Osteocyte (in vitro differentiated cells): ENCODE measurements around the gene DPPA5. TPM values are rescaled to one million over a fixed set of nuclear protein-coding genes. Genes with fewer than 3 reads are reported as not detected.
A peak's percentile ranks its signal among the peaks of the same experiment; 100 is the strongest.
"Not testable (repeated sequence)": the region's sequence is repeated elsewhere in the genome, so short reads cannot be mapped to it uniquely, and the experiment has no call there.

Source experiments
- DNase-seq: peaks from one replicate; pipeline ENCODE4 v3.0.0; 2021; ENCODE audit warnings: mixed read lengths; ENCODE audit not compliant: unreplicated experiment; ENCODE audit errors: extremely low spot score
- H3K27ac Mint-ChIP-seq: one replicate; pipeline ENCODE4 v1.8.0; 2021; ENCODE audit warnings: mild to moderate bottlenecking, mixed read lengths; ENCODE audit not compliant: unreplicated experiment
- H3K27me3 Mint-ChIP-seq: one replicate; pipeline ENCODE4 v1.8.0; 2021; ENCODE audit warnings: mixed read lengths; ENCODE audit not compliant: unreplicated experiment
- H3K36me3 Mint-ChIP-seq: one replicate; pipeline ENCODE4 v1.8.0; 2021; ENCODE audit warnings: mixed read lengths; ENCODE audit not compliant: unreplicated experiment
- H3K4me1 Mint-ChIP-seq: one replicate; pipeline ENCODE4 v1.8.0; 2021; ENCODE audit warnings: mixed read lengths; ENCODE audit not compliant: unreplicated experiment
- H3K4me3 Mint-ChIP-seq: one replicate; pipeline ENCODE4 v1.8.0; 2021; ENCODE audit warnings: mild to moderate bottlenecking, moderate library complexity, mixed read lengths; ENCODE audit not compliant: unreplicated experiment
- H3K9me3 Mint-ChIP-seq: one replicate; pipeline ENCODE4 v1.8.0; 2021; ENCODE audit warnings: mixed read lengths; ENCODE audit not compliant: unreplicated experiment
- total RNA-seq: library from RNA; stranded (reverse); gene quantifications from 2 replicates; pipeline ENCODE4 v1.2.1, GENCODE V29; 2021
- TF ChIP-seq, protein P1 (sequence below): fragments of 200-600 bp; sonication (generic); IDR thresholded peaks from 2 replicates; pipeline ENCODE4 v1.5.0; 2021; ENCODE audit warnings: antibody characterized with exemption, mild to moderate bottlenecking, moderate library complexity

Gene DPPA5
- total RNA-seq, 1 donor from 2014 or later, result not detected

DNA sequence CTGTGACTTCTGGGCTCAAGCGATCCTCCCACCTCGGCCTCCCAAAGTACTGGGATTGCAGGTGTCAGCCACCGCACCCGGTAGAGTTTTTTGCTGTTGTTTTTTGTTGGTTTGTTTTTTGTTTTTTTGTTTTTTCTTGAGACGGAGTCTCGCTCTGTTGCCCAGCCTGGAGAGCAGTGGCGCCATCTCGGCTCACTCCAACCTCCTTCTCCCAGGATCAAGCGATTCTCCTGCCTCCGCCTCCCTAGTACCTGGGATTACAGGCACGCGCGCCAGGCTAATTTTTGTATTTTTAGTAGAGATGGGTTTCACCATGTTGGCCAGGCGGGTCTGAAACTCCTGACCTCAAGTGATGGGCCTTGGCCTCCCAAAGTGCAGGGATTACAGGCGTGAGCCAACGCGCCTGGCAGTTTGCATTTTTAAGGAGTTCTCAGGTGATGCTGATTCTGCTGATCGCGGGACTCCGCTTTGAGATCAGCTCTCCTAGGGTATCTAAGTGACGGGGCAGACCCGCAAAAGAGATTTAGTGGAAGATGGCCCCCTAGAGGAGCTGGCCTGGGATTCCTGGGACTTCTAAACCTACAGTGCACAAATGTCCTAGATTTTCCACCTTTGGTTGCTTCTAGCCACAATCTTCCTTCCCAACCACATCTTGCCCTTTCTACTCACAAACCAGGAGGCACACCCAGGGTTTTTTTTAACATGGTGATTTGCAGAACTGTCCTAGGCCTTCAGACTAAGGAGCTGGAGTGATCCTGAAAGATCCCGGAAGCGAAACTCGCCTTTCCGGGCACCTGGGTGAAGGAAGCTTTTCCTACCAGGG lies 45.2 kb downstream of the DPPA5 start:
- H3K27me3 Mint-ChIP-seq, result peaks cover 4% of the 10 kb centered on the region
- TF ChIP-seq, protein P1, sequence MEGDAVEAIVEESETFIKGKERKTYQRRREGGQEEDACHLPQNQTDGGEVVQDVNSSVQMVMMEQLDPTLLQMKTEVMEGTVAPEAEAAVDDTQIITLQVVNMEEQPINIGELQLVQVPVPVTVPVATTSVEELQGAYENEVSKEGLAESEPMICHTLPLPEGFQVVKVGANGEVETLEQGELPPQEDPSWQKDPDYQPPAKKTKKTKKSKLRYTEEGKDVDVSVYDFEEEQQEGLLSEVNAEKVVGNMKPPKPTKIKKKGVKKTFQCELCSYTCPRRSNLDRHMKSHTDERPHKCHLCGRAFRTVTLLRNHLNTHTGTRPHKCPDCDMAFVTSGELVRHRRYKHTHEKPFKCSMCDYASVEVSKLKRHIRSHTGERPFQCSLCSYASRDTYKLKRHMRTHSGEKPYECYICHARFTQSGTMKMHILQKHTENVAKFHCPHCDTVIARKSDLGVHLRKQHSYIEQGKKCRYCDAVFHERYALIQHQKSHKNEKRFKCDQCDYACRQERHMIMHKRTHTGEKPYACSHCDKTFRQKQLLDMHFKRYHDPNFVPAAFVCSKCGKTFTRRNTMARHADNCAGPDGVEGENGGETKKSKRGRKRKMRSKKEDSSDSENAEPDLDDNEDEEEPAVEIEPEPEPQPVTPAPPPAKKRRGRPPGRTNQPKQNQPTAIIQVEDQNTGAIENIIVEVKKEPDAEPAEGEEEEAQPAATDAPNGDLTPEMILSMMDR, result peak; percentile 33
- H3K36me3 Mint-ChIP-seq, result peaks cover 7% of the 10 kb centered on the region
- no peaks in the 10 kb centered on the region for H3K9me3 Mint-ChIP-seq
- H3K27ac Mint-ChIP-seq, result peak overlapping the region; percentile 94
- peak overlapping the region; percentile 89 for H3K4me3 Mint-ChIP-seq
- no peak for DNase-seq
- H3K4me1 Mint-ChIP-seq, result peaks cover 29% of the 10 kb centered on the region

DNA sequence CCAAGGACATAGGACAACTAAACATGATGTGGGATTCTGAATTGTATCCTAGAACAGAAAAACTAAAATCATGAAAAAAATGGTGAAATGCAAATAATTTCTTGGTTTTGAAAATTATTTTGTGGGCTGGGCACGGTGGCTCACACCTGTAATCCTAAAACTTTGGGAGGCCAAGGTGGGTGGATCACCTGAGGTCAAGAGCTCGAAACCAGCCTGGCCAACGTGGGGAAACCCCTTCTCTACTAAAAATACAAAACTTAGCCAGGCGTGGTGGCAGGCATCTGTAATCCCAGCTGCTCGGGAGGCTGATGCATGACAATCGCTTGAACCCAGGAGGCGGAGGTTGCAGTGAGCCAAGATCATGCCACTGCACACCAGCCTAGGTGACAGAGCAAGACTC lies 50.3 kb downstream of the DPPA5 start:
- not testable (repeated sequence) for H3K4me3 Mint-ChIP-seq, DNase-seq, H3K27ac Mint-ChIP-seq, H3K9me3 Mint-ChIP-seq, H3K27me3 Mint-ChIP-seq, H3K36me3 Mint-ChIP-seq
- peaks cover 15% of the 10 kb centered on the region for H3K4me1 Mint-ChIP-seq

Other genes with a start within 250 kb of the DPPA5 start
- gene KHDC1L, start 128.8 kb downstream of the DPPA5 start, total RNA-seq, result not detected in 2 replicates
- gene KHDC1, start 91.1 kb downstream of the DPPA5 start, total RNA-seq, result 4.1 and 4.5 TPM in 2 replicates
- gene KHDC3L, start 8.4 kb upstream of the DPPA5 start, total RNA-seq, result not detected in 2 replicates
- gene OOEP, start 15.6 kb upstream of the DPPA5 start, total RNA-seq, result not detected in 2 replicates
- not detected in 2 replicates for gene DDX43, start 40.6 kb upstream of the DPPA5 start, total RNA-seq
- 0.37 and 0.59 TPM in 2 replicates for gene CGAS, start 98.0 kb upstream of the DPPA5 start, total RNA-seq
- 23.7 and 24.8 TPM in 2 replicates for gene MTO1, start 107.5 kb upstream of the DPPA5 start, total RNA-seq
- 10,441 and 10,582 TPM in 2 replicates for gene EEF1A1, start 166.8 kb upstream of the DPPA5 start, total RNA-seq